Stimulated activated CD8-positive, alpha-beta memory T cell treated with anti-CD3 and anti-CD28 coated beads, Interleukin-7, amount 100 ng/mL, for 1 hour (primary cell): ENCODE data around the gene SFXN3.
A peak's percentile ranks its signal among the peaks of the same experiment; 100 is the strongest.

Source experiments
- DNase-seq, 2 donors: peaks; one replicate each; pipeline ENCODE4 v3.0.0-alpha.2; 2020; ENCODE audit warnings: low read depth in 2 of 2

The SFXN3 gene

GRCh38 chr10:101000127-101000914, 30.7 kb upstream of the SFXN3 start:
- DNase-seq, result no peak

DNA sequence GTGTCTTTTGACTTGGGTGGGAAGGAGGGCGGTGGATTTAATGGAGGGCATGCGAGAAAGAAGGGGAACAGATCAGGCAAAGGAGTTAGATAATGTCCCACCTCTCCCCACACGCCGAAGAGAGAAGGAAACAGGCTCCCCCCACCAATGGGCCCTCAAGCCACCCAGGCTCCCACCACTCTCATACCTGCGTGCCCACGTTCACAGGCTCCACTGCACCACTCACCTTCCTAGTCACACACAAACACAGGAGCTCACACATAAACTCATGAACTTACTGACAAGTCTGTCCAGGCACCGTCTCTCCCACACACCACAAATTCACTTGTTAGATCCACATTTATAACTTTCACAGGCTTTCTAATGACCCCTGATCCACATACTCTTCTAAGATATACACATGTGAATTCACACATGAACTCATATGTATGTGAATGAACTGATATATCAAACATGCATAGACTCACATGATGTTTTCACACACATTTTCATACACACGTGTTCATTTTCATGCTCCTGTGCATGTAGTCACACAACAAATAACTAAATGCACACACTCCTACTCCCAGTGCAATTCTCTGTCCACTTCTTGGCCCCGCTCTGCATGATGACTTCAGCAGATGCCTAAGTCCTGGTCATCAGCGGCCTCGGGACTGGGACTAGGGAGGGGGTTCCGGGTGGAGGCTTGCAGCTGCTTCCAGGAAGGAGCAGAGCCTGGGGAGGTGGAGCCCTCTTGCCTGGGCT, 29.9 kb upstream of the SFXN3 start:
- DNase-seq, result no peak

DNA sequence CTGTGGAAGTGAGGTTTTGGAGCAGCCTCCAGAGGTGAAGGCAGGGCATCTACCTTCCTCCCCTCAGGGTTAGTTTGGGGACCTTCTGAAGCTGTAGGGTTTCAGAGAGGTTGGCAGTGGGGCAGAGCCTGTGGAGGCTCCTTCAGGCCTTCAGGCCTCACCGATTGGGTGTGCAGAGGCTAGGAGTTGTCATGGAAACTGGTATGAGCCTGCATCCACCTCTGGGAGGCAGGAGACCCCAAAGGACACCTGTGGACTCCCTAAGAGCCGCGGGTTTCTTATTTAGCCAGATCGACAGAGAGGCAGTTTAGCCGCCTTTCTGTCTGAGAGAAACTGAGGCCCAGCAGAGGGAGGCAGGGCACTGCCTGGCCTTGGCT, 29.4 kb upstream of the SFXN3 start:
- no peak for DNase-seq

GRCh38 chr10:101002456-101002855, 28.6 kb upstream of the SFXN3 start:
- no peak for DNase-seq

DNA sequence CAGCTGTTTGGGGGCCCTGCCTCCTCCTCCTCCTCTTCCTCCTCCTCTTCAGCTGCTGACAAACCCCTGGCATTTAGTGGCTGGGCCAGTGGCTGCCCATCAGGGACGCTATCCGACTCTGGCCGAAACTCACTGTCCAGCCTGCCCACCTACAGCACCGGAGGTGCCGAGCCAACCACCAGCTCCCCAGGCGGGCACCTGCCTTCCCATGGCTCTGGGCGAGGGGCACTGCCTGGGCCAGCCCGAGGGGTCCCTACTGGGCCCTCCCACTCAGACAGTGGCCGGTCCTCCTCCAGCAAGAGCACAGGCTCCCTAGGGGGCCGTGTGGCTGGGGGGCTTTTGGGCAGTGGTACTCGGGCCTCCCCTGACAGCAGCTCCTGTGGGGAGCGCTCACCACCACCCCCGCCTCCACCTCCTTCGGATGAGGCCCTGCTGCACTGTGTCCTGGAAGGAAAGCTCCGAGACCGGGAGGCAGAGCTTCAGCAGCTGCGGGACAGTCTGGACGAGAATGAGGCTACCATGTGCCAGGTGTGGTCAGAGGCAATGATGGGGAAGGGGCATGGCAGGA, 27.3 kb upstream of the SFXN3 start:
- DNase-seq, result no peak

DNA sequence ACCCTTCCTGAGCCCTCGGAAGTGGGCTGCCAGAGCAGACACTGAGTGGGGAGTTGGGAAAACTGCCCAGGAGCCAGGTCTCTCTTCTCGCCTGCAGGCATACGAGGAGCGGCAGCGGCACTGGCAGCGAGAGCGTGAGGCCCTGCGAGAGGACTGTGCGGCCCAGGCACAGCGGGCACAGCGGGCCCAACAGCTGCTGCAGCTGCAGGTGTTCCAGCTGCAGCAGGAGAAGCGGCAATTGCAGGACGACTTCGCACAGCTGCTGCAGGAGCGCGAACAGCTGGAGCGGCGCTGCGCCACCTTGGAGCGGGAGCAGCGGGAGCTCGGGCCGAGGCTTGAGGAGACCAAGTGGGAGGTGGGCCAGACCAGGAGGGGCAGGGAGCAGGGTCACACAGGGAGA, 25.7 kb upstream of the SFXN3 start:
- no peak for DNase-seq

DNA sequence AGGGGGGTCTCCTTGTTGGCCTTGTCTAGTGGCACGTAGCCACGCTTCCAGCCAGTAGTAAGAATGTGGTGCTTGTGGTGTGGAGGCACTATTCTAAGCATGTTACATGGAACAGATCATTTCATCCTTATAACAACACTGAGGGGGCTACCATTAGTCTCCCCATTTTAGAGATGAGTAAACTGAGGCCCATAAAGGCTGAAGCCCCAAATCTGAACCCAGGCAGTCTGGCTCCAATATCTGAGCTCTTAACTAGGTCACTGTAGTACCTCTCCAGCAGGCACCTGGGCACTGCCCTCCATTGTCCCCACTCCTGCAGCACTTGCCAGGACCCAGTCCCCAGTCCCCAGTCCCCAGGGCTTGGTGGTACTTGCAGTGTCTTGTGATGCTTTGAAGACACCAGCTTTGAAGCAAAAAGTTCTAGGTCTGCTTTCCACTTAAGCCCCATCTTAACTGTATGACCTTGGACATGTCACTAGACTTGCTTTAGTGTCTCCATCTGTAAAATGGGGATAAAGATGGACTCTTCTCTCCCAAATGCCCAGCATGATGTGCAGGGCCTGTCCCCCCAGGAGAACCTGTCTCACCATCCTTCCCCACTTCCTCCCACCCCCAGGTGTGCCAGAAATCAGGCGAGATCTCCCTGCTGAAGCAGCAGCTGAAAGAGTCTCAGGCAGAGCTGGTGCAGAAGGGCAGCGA, 25.0 kb upstream of the SFXN3 start:
- no peak for DNase-seq

DNA sequence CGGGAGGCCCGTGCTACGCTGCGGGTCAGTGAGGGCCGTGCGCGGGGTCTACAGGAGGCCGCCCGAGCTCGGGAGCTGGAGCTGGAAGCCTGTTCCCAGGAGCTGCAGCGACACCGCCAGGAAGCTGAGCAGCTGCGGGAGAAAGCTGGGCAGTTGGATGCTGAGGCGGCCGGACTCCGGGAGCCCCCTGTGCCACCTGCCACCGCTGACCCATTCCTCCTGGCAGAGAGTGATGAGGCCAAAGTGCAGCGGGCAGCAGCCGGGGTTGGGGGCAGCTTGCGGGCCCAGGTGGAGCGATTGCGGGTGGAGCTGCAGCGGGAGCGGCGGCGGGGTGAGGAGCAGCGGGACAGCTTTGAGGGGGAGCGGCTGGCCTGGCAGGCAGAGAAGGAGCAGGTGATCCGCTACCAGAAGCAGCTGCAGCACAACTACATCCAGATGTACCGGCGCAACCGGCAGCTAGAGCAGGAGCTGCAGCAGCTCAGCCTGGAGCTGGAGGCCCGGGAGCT, 24.4 kb upstream of the SFXN3 start:
- DNase-seq, result no peak

GRCh38 chr10:101007099-101007711, 23.8 kb upstream of the SFXN3 start:
- no peak for DNase-seq

DNA sequence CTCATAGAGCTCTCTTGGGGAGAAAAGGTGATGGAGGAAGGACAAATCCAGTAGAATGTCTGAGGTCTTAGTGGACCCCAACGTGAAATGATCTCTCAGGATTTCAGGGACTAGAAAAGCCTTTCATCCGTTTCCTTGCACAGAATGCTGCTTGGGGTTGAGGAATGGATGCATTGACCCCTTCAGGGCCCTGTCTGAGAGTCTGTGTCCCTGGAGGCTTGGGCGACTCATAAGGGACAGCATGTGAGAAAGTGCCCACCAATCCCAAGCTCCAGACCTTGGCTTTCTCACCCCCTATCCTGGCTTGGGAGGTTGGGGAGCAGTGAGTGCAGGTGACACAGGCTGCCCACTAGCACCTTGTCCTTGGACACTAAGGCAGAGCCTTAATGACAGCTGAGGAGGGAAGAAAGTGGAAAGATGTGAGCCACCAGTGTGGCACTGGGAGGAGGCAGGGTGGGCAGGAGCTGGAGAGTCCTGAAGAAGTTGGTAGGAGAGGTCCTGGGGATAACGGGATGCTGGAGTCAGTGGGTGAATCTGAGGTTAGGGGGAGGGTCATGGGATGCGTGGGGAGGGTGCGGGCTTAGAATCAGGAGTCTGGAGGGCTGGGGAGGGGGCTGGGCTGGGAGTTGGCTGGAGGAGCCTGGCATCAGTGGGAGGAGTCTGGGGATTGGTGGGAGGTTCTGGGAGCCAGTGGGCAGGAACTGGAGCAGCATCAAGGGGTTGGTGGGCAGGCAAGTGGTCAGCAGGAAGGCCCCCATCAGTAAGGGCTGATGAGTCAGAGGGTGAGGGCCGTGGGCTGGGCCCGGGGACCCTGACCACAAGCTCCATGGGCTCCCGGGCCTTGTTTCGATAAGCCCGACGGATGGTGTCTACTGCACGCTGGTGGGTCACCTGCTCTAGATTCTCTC, 22.9 kb upstream of the SFXN3 start:
- no peak for DNase-seq

GRCh38 chr10:101008823-101009423, 22.1 kb upstream of the SFXN3 start:
- DNase-seq, result no peak

DNA sequence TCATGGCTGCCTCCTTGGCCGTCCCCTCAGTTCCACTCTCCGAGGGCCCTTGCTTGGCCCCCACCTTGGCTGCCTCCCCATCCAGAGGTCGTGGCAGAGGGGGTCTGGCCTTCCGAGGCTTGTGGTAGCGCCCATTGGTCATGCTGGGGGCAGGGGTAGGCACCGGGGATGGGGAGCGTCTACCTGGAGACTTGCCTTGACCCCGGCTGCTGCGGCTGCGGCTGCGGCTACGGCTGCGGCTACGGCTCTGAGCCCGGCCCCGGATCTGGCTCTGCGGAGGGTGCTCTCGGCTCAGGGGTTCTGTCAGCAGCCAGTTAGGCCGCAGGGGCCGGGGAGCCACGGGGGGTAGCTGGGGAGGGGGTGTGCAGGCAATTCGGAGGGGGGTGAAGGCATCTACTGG, 20.7 kb upstream of the SFXN3 start:
- no peak for DNase-seq

GRCh38 chr10:101011517-101012423, 19.3 kb upstream of the SFXN3 start:
- no peak for DNase-seq

GRCh38 chr10:101012525-101013364, 18.3 kb upstream of the SFXN3 start:
- peak in 1 of 2 donors; percentile 63 for DNase-seq

GRCh38 chr10:101013365-101013825, 17.6 kb upstream of the SFXN3 start:
- no peak for DNase-seq

DNA sequence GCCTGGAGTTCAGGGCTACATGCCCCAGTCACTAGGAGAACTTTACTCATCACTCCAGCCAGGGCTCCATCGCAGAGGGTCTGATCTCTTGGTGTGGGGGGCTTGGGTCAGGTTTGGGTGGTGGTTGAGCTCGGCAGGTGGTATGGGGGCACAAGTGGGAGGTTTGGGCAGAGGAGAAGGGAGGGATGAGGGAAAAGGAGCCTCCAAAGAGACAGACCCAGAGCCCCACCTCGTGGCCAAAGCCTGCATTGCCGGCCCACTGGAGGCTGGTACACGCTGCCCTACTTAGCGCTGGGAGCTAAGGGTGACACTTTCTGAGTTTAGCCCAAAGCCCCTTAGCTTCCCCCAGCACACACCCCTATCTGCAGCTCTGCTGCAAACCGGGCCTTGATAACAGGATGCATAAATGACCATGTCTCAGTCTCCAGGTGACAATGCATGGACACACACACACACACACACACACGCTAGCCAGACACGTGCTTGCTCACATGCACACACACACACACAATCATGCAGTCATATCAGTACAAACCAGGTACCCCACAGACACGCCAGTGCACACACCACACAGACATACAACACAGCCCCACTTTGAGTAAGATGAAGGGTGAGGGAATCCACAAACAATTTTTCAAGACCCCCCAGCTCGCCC, 16.7 kb upstream of the SFXN3 start:
- peak; percentile 55 to 72 for DNase-seq

GRCh38 chr10:101014966-101015581, 16.0 kb upstream of the SFXN3 start:
- DNase-seq, result no peak
